H1 (cell line): ENCODE results near the gene CCNY. TPM values are rescaled to one million over a fixed set of nuclear protein-coding genes. Genes with fewer than 3 reads are reported as not detected.

Source experiments
- CTCF ChIA-PET: fragments of 300-600 bp; sonication (Branson Sonifier 250); formaldehyde crosslinking; loops from one replicate; lab custom pipeline; 2021; ENCODE audit not compliant: partially characterized antibody; lab: Charles Lee
- POLR2A ChIA-PET: fragments of 300-600 bp; sonication (Branson Sonifier 250); formaldehyde crosslinking; loops from one replicate; lab custom pipeline; 2021; ENCODE audit warnings: inconsistent platforms; ENCODE audit not compliant: partially characterized antibody; lab: Charles Lee
- DNase-seq, 2 experiments: peaks; one replicate each; pipeline versions ENCODE4 v3.0.0 to v3.0.0-alpha.2; 2010 to 2022; ENCODE audit warnings: low spot score in 2 of 2, low read depth in 1 of 2, mixed read lengths in 1 of 2
- FAIRE-seq: peaks from 2 replicates; lab custom pipeline; 2011; peaks lifted over from hg19 to GRCh38; lab: Jason Lieb, UNC
- H2AFZ ChIP-seq: 2 replicates; pipeline ENCODE4 v1.8.1; 2012; ENCODE audit warnings: low read length, inconsistent platforms
- H2AK5ac ChIP-seq: 2 replicates; pipeline ENCODE4 v1.6.1; 2013; ENCODE audit warnings: low read depth, low read length
- H2BK120ac ChIP-seq: replicated peaks from 2 replicates; pipeline ENCODE3; 2013; ENCODE audit warnings: low read depth, low read length, inconsistent platforms
- H2BK12ac ChIP-seq: 2 replicates; pipeline ENCODE4 v1.6.1; 2013; ENCODE audit warnings: low read depth, low read length
- H2BK15ac ChIP-seq: 2 replicates; pipeline ENCODE4 v1.6.1; 2013; ENCODE audit warnings: low read length
- H2BK20ac ChIP-seq: 2 replicates; pipeline ENCODE4 v1.6.1; 2013; ENCODE audit warnings: low read length
- H2BK5ac ChIP-seq: 2 replicates; pipeline ENCODE4 v1.6.1; 2013; ENCODE audit warnings: low read depth, low read length
- H3K14ac ChIP-seq: 2 replicates; pipeline ENCODE4 v1.6.1; 2013; ENCODE audit warnings: inconsistent platforms; ENCODE audit not compliant: insufficient read length
- H3K18ac ChIP-seq: 2 replicates; pipeline ENCODE4 v1.6.1; 2013; ENCODE audit warnings: low read length; ENCODE audit errors: extremely low read depth
- H3K23ac ChIP-seq: 2 replicates; pipeline ENCODE4 v1.6.1; 2013; ENCODE audit warnings: inconsistent platforms; ENCODE audit not compliant: insufficient read length
- H3K23me2 ChIP-seq: 2 replicates; pipeline ENCODE4 v1.6.1; 2013; ENCODE audit warnings: low read depth, low read length
- H3K27ac ChIP-seq: 2 replicates; pipeline ENCODE4 v1.6.1; 2011; ENCODE audit warnings: low read depth, low read length, inconsistent platforms
- H3K27me3 ChIP-seq, 4 experiments: replicated peaks in 1 of 4; 1 replicate in 1 of 4; 2 replicates in 3 of 4; pipeline versions ENCODE4 v1.6.1 to v1.8.1; 2011 to 2013; ENCODE audit warnings: low read length in 3 of 4, mild to moderate bottlenecking in 3 of 4, inconsistent platforms in 2 of 4, mixed read lengths in 2 of 4, moderate library complexity in 1 of 4; ENCODE audit not compliant: control insufficient read depth in 3 of 4, insufficient read depth in 3 of 4; ENCODE audit errors: extremely low read depth in 1 of 4
- H3K36me3 ChIP-seq, 4 experiments: 2 replicates each; pipeline versions ENCODE4 v1.6.1 to v1.8.1; 2011 to 2013; ENCODE audit warnings: mild to moderate bottlenecking in 4 of 4, low read length in 3 of 4, moderate library complexity in 2 of 4, control low read depth in 1 of 4, inconsistent platforms in 1 of 4; ENCODE audit not compliant: insufficient read depth in 4 of 4, control insufficient read depth in 2 of 4
- H3K4ac ChIP-seq: replicated peaks from 2 replicates; pipeline ENCODE3; 2013; ENCODE audit warnings: low read length, low read depth, mixed read lengths, inconsistent platforms; ENCODE audit not compliant: insufficient read length
- H3K4me1 ChIP-seq, 4 experiments: replicated peaks in 1 of 4; 1 replicate in 1 of 4; 2 replicates in 3 of 4; pipeline versions ENCODE4 v1.6.1 to v1.8.1; 2011 to 2013; ENCODE audit warnings: low read length in 3 of 4, inconsistent platforms in 2 of 4, mixed read lengths in 1 of 4; ENCODE audit not compliant: insufficient read depth in 4 of 4, control insufficient read depth in 3 of 4
- H3K4me2 ChIP-seq, 2 experiments: 2 replicates each; pipeline versions ENCODE4 v1.6.1 to v1.8.1; 2011 to 2013; ENCODE audit warnings: low read depth in 2 of 2, low read length in 2 of 2, control low read depth in 1 of 2, inconsistent platforms in 1 of 2, mild to moderate bottlenecking in 1 of 2; ENCODE audit not compliant: insufficient read depth in 1 of 2
- H3K4me3 ChIP-seq, 4 experiments: fragments of 200-600, 300-600 bp in 1 of 4; sonication (generic), shearing (Covaris generic), sonication (Bioruptor Twin) in 1 of 4; 2 replicates each; pipeline versions ENCODE4 v1.5.1 to v1.8.1; 2011 to 2016; ENCODE audit warnings: low read length in 4 of 4, low read depth in 3 of 4, control low read depth in 2 of 4, inconsistent platforms in 2 of 4, mild to moderate bottlenecking in 2 of 4, mixed read lengths in 1 of 4, moderate library complexity in 1 of 4; ENCODE audit not compliant: insufficient read depth in 2 of 4; ENCODE audit errors: extremely low read depth in 1 of 4
- H3K56ac ChIP-seq: replicated peaks from 2 replicates; pipeline ENCODE3; 2013; ENCODE audit warnings: low read depth, mild to moderate bottlenecking, mixed read lengths, low read length, inconsistent platforms; ENCODE audit not compliant: insufficient read length
- H3K79me1 ChIP-seq: 2 replicates; pipeline ENCODE4 v1.6.1; 2013; ENCODE audit warnings: low read depth, low read length, control low read depth
- H3K79me2 ChIP-seq, 2 experiments: 2 replicates each; pipeline versions ENCODE4 v1.6.1 to v1.8.1; 2012 to 2013; ENCODE audit warnings: low read length in 2 of 2, mild to moderate bottlenecking in 2 of 2, inconsistent platforms in 1 of 2; ENCODE audit not compliant: insufficient read depth in 2 of 2, control insufficient read depth in 1 of 2
- H3K9ac ChIP-seq, 4 experiments: replicated peaks in 1 of 4; 1 replicate in 1 of 4; 2 replicates in 3 of 4; pipeline versions ENCODE4 v1.6.1 to v1.8.1; 2011 to 2013; ENCODE audit warnings: low read depth in 3 of 4, low read length in 3 of 4, control low read depth in 2 of 4, mild to moderate bottlenecking in 2 of 4, moderate library complexity in 2 of 4, inconsistent platforms in 1 of 4; ENCODE audit errors: extremely low read depth in 1 of 4
- H3K9me3 ChIP-seq, 2 experiments: 2 replicates each; pipeline versions ENCODE4 v1.6.1 to v1.8.1; 2012 to 2013; ENCODE audit warnings: mild to moderate bottlenecking in 2 of 2, moderate library complexity in 2 of 2, control low read depth in 1 of 2, inconsistent platforms in 1 of 2, low read depth in 1 of 2, low read length in 1 of 2, mixed read lengths in 1 of 2; ENCODE audit not compliant: insufficient read depth in 2 of 2
- H4K20me1 ChIP-seq, 2 experiments: replicated peaks in 1 of 2; 2 replicates each; pipeline versions ENCODE3 to v1.8.1; 2011 to 2013; ENCODE audit warnings: inconsistent platforms in 2 of 2, low read length in 2 of 2, mild to moderate bottlenecking in 1 of 2; ENCODE audit not compliant: insufficient read depth in 2 of 2, control insufficient read depth in 1 of 2
- H4K5ac ChIP-seq: 2 replicates; pipeline ENCODE4 v1.6.1; 2013; ENCODE audit warnings: low read length, low read depth, mixed read lengths, inconsistent platforms; ENCODE audit not compliant: insufficient read length
- H4K8ac ChIP-seq: 2 replicates; pipeline ENCODE4 v1.8.0; 2013; ENCODE audit warnings: mild to moderate bottlenecking, moderate library complexity, low read length, inconsistent platforms; ENCODE audit not compliant: insufficient read depth; ENCODE audit errors: extremely low read depth
- H4K91ac ChIP-seq: replicated peaks from 2 replicates; pipeline ENCODE3; 2013; ENCODE audit warnings: low read length, mixed read lengths, inconsistent platforms; ENCODE audit not compliant: insufficient read length
- CTBP2 ChIP-seq: IDR thresholded peaks from 2 replicates; pipeline ENCODE4 v1.7.0; 2011; ENCODE audit warnings: borderline replicate concordance, mild to moderate bottlenecking, moderate library complexity, mixed read lengths, low read length; ENCODE audit not compliant: insufficient read depth, insufficient read length
- JUN ChIP-seq: IDR thresholded peaks from 2 replicates; pipeline ENCODE4 v1.6.1; 2011; ENCODE audit warnings: low read depth, mild to moderate bottlenecking, improper control_type of control experiment, low read length
- NRF1 ChIP-seq: IDR thresholded peaks from 2 replicates; pipeline ENCODE4 v1.6.1; 2011; ENCODE audit warnings: mild to moderate bottlenecking, low read depth, low read length, improper control_type of control experiment
- POU5F1 ChIP-seq: IDR thresholded peaks from 2 replicates; pipeline ENCODE4 v1.6.1; 2011; ENCODE audit warnings: low read depth, mild to moderate bottlenecking, low read length, moderate library complexity
- TBP ChIP-seq: IDR thresholded peaks from 2 replicates; pipeline ENCODE4 v1.6.1; 2011; ENCODE audit warnings: low read depth, low read length, improper control_type of control experiment
- ZNF274 ChIP-seq: IDR thresholded peaks from 2 replicates; pipeline ENCODE4 v1.7.0; 2012; ENCODE audit warnings: low read length, borderline replicate concordance; ENCODE audit errors: extremely low read depth
- WGBS, 2 experiments: shearing (Covaris generic) in 1 of 2; methylation state at CpG; one replicate each; pipeline versions ENCODE4 v1.1.6 to v1.1.7; 2013 to 2015; ENCODE audit warnings: low lambda C conversion rate in 2 of 2, mixed read lengths in 2 of 2, inconsistent platforms in 1 of 2, low coverage in 1 of 2, missing lambda C conversion rate in 1 of 2; ENCODE audit not compliant: insufficient replicate concordance in 2 of 2, insufficient coverage in 1 of 2, insufficient read length in 1 of 2; ENCODE audit errors: extremely low coverage in 1 of 2, missing lambda C conversion rate in 1 of 2; 5-methylcytosine and 5-hydroxymethylcytosine counted together
- polyA plus RNA-seq, 7 experiments: library from polyadenylated mRNA; depleted of rRNA in 3 of 7; stranded (reverse) in 5 of 7; unstranded in 2 of 7; fragments of >200 nt in 5 of 7; fragments of 200-250 nt in 2 of 7; gene quantifications; 1 replicate in 5 of 7; 2 replicates in 1 of 7; 4 replicates in 1 of 7; pipeline versions ENCODE4 v1.2.1 to v1.2.3, GENCODE V29; 2011 to 2013; ENCODE audit warnings: missing spikeins in 2 of 7, mixed read lengths in 2 of 7
- total RNA-seq: library from RNA; stranded (reverse); fragmentation: NEBNext Ultra II Directional; extraction: Animal tissue kit (Norgen Biotek cat#: 25700); gene quantifications from 2 replicates; pipeline ENCODE4 v1.2.1, GENCODE V29; 2021

CCNY gene
- total and polyA plus RNA-seq, 2 of the 8 experiments (the other 6 are each of a cell fraction or from before 2014, with no cell fraction given) = 25.3 to 68.2 TPM

- 80% methylated on average over 1 of the region's 1 CpG; no CpG with 5 or more reads in 1 of the 2 experiments for WGBS, 2 experiments
- no peak overlapping the region for H2BK120ac ChIP-seq
- FAIRE-seq = no peak
- TF ChIP-seq TBP (no peak), NRF1 (no peak), ZNF274 (no peak), POU5F1 (no peak), JUN (no peak), CTBP2 (no peak)
Measured at GRCh38 chr10:35508647-35509046, 172.3 kb downstream of the CCNY start.

More at GRCh38 chr10:35508647-35509046, 172.3 kb downstream of the CCNY start:
- Histone ChIP-seq H4K91ac (no peak overlapping the region), H3K36me3 (no peaks in the 10 kb centered on the region), H3K79me1 (no peaks in the 10 kb centered on the region; the same call in none of the 2 replicates), H3K9ac (no peak overlapping the region), H3K79me2 (0 out of 4 replicates have a peak, but pooled peaks cover 0 to 2% of the 10 kb centered on the region in 2 experiments), H3K4me3 (no peak overlapping the region), H2BK12ac (no peak overlapping the region), H2BK15ac (no peak overlapping the region), H4K20me1 (peaks cover 0 to 1% of the 10 kb centered on the region in 2 experiments), H3K56ac (no peak overlapping the region), H2BK20ac (no peak overlapping the region), H2BK5ac (no peak overlapping the region), H3K14ac (no peak overlapping the region), H3K23ac (no peak overlapping the region), H3K4me2 (no peak overlapping the region), H3K4ac (no peak overlapping the region), H3K27me3 (no peaks in the 10 kb centered on the region), H2AK5ac (no peak overlapping the region), H4K5ac (no peak overlapping the region), H3K4me1 (peaks cover 0 to 8% (median 3%) of the 10 kb centered on the region in 4 experiments; a peak in 3 of 7 replicates), H3K18ac (no peak overlapping the region), H3K9me3 (no peaks in the 10 kb centered on the region), H4K8ac (no peak overlapping the region), H3K23me2 (no peaks in the 10 kb centered on the region), H3K27ac (no peak overlapping the region), H2AFZ (no peak overlapping the region)
- DNase-seq = no peak
- POLR2A ChIA-PET = no interaction called here
- CTCF ChIA-PET = no interaction called here
